A549 (cell line): ENCODE measurements around the gene EPOP. TPM values are rescaled to one million over a fixed set of nuclear protein-coding genes. Genes with fewer than 3 reads are reported as not detected.

Source experiments
- ATAC-seq, 2 experiments: fragments of 200-7000 bp in 1 of 2; fragments of >200 bp in 1 of 2; cut with Nextera tagmentation in 1 of 2; cut with Tn5 transposase in 1 of 2; 3 replicates each; pipeline versions ENCODE4 v1.8.0 to v1.9.1; 2018 to 2020; ENCODE audit warnings: mild to moderate bottlenecking in 1 of 2, moderate library complexity in 1 of 2
- CTCF ChIA-PET: fragments of 300-600 bp; sonication (Branson Sonifier 250); formaldehyde crosslinking; extraction: SDS; loops from one replicate; lab custom pipeline; 2021; ENCODE audit warnings: antibody characterized with exemption, inconsistent platforms; lab: Yijun Ruan, JAX
- POLR2A ChIA-PET: fragments of 350-600 bp; formaldehyde crosslinking; extraction: SDS; loops from one replicate; lab custom pipeline; 2021; ENCODE audit warnings: antibody characterized with exemption, inconsistent platforms; lab: Yijun Ruan, JAX
- DNase-seq, 2 experiments: peaks; one replicate each; pipeline versions ENCODE4 v3.0.0 to v3.0.0-alpha.2; 2011 to 2016; ENCODE audit warnings: low read depth in 1 of 2, low spot score in 1 of 2
- FAIRE-seq: peaks from 2 replicates; lab custom pipeline; 2011; peaks lifted over from hg19 to GRCh38; lab: Jason Lieb, UNC
- H3K27ac ChIP-seq, 2 experiments: fragments of >200 bp; sonication (Bioruptor Twin); formaldehyde crosslinking; 3 replicates each; pipeline ENCODE4 v1.5.1; 2016 to 2017
- H3K4me1 ChIP-seq: fragments of >200 bp; sonication (Bioruptor Twin); formaldehyde crosslinking; 3 replicates; pipeline ENCODE4 v1.6.1; 2016
- H3K4me2 ChIP-seq: fragments of >200 bp; sonication (Bioruptor Twin); formaldehyde crosslinking; 3 replicates; pipeline ENCODE4 v1.6.1; 2016
- H3K4me3 ChIP-seq: fragments of >200 bp; sonication (Bioruptor Twin); formaldehyde crosslinking; 3 replicates; pipeline ENCODE4 v1.5.1; 2016
- H3K9me3 ChIP-seq: fragments of >200 bp; sonication (Bioruptor Twin); formaldehyde crosslinking; 3 replicates; pipeline ENCODE4 v1.6.1; 2016
- BCL3 ChIP-seq: fragments of >200 bp; sonication (Bioruptor Twin); formaldehyde crosslinking; IDR thresholded peaks from 3 replicates; pipeline ENCODE4 v1.6.1; 2016
- CBX8 ChIP-seq: fragments of 200-600 bp; sonication (generic); IDR thresholded peaks from 2 replicates; pipeline ENCODE4 v1.6.1; 2016
- EHF ChIP-seq: fragments of 250-450 bp; sonication (Bioruptor Pico); IDR thresholded peaks from 2 replicates; pipeline ENCODE4 v1.5.0; 2020; ENCODE audit warnings: mild to moderate bottlenecking
- ESRRA ChIP-seq: fragments of 150-350 bp; IDR thresholded peaks from 2 replicates; pipeline ENCODE4 v1.6.1; 2014; ENCODE audit warnings: mild to moderate bottlenecking, low read length, borderline replicate concordance
- FOXS1 ChIP-seq: fragments of 250-450 bp; sonication (Bioruptor Pico); IDR thresholded peaks from 2 replicates; pipeline ENCODE4 v1.5.0; 2020; ENCODE audit warnings: mild to moderate bottlenecking, moderate library complexity
- HES2 ChIP-seq: fragments of >200 bp; sonication (Bioruptor Twin); formaldehyde crosslinking; IDR thresholded peaks from 2 replicates; pipeline ENCODE4 v1.6.1; 2016
- HEYL ChIP-seq: fragments of 250-450 bp; sonication (Bioruptor Pico); IDR thresholded peaks from 2 replicates; pipeline ENCODE4 v1.8.0; 2021; ENCODE audit warnings: mild to moderate bottlenecking, moderate library complexity
- JUN ChIP-seq, 2 experiments: fragments of >200 bp; sonication (Bioruptor Twin); formaldehyde crosslinking; IDR thresholded peaks; 2 replicates in 1 of 2; 3 replicates in 1 of 2; pipeline ENCODE4 v1.6.1; 2016 to 2017
- NPAS2 ChIP-seq: fragments of 250-450 bp; sonication (Bioruptor Pico); IDR thresholded peaks from 2 replicates; pipeline ENCODE4 v1.8.0; 2022; ENCODE audit warnings: mild to moderate bottlenecking, moderate library complexity, borderline replicate concordance
- PHF8 ChIP-seq: fragments of 200-600 bp; sonication (generic); IDR thresholded peaks from 2 replicates; pipeline ENCODE4 v1.6.1; 2016; ENCODE audit warnings: low read depth, mild to moderate bottlenecking, antibody characterized with exemption, moderate library complexity, borderline replicate concordance
- POLR2AphosphoS2 ChIP-seq: conservative IDR thresholded peaks from 2 replicates; pipeline ENCODE4 v1.6.1; 2012; ENCODE audit warnings: low read length, improper control_type of control experiment, inconsistent platforms
- REST ChIP-seq: fragments of 200-600 bp; sonication (generic); IDR thresholded peaks from 2 replicates; pipeline ENCODE4 v1.6.1; 2016; ENCODE audit warnings: antibody characterized with exemption, mild to moderate bottlenecking, moderate library complexity
- USF2 ChIP-seq: fragments of 450-650 bp; IDR thresholded peaks from 2 replicates; pipeline ENCODE4 v1.6.1; 2014; ENCODE audit warnings: antibody characterized with exemption
- WGBS: methylation state at CpG from one replicate; pipeline ENCODE4 v1.1.6; 2017; ENCODE audit errors: missing lambda C conversion rate; 5-methylcytosine and 5-hydroxymethylcytosine counted together
- polyA plus RNA-seq, 4 experiments: library from polyadenylated mRNA; depleted of rRNA in 3 of 4; stranded (reverse); fragments of >200 nt; fragmentation: RNase III in 1 of 4; extraction: RNeasy Plus Mini Kit Qiagen cat#74134 plus additional on column Dnase treatment in 1 of 4; gene quantifications; 2 replicates in 3 of 4; 3 replicates in 1 of 4; pipeline ENCODE4 v1.2.3, GENCODE V29; 2011 to 2017

The EPOP gene
- polyA plus RNA-seq, 2 of the 4 experiments (the other 2 are of a cell fraction), result 5.1 to 12.1 TPM

GRCh38 chr17:38669520-38669919, 5.2 kb downstream of the EPOP start:
- no peak for FAIRE-seq
- TF ChIP-seq BCL3, result no peak
- TF ChIP-seq EHF (CRISPR knock-in tag), result no peak
- no peak for TF ChIP-seq NPAS2 (CRISPR knock-in tag)
- TF ChIP-seq PHF8, result no peak
- no peak for TF ChIP-seq FOXS1 (CRISPR knock-in tag)
- no peak for TF ChIP-seq HES2
- TF ChIP-seq ESRRA, result no peak
- no peak for TF ChIP-seq CBX8
- no peak for TF ChIP-seq HEYL (CRISPR knock-in tag)
- TF ChIP-seq, all 56 proteins: peak for 0
- no peaks in the 10 kb centered on the region for H3K9me3 ChIP-seq
- POLR2A ChIA-PET, result no interaction called here
- no peak overlapping the region for H3K27ac ChIP-seq
- 19% methylated on average over 6 of the region's 6 CpGs for WGBS
- no peak for DNase-seq
- H3K4me2 ChIP-seq, result no peak overlapping the region
- CTCF ChIA-PET, result interaction anchor here (0.5 to 26.0 kb wide), 21 partner anchors 8 to 321 kb away, joined by 3 to 435 read pairs (median 9); partner anchors contain the start of gene SRCIN1
- H3K4me1 ChIP-seq, result peaks cover 27% of the 10 kb centered on the region
- no peak for ATAC-seq
- H3K4me3 ChIP-seq, result no peak overlapping the region

- no peak overlapping the region for H3K27ac ChIP-seq
- H3K4me1 ChIP-seq, result peaks cover 19% of the 10 kb centered on the region
- no peak overlapping the region for H3K4me3 ChIP-seq
- DNase-seq (no peak), ATAC-seq (no peak), FAIRE-seq (no peak)
- TF ChIP-seq USF2 (no peak), JUN (IDR thresholded peaks at IDR 0.05) (no peak), BCL3 (no peak), CBX8 (no peak), REST (no peak), POLR2AphosphoS2 (no peak)
- 0% methylated on average over 2 of the region's 2 CpGs for WGBS
- H3K4me2 ChIP-seq, result no peak overlapping the region
- ChIA-PET CTCF (interaction anchor here (0.5 to 26.0 kb wide), 73 partner anchors 8 to 1654 kb away, joined by 3 to 435 read pairs (median 5); partner anchors contain the start of genes ARHGAP23, CISD3, EPOP and GPR179), POLR2A (interaction anchor here (1.7 kb wide), 1 partner anchor 110 kb away, joined by 8 read pairs; no protein-coding TSS in a partner anchor)
- no peaks in the 10 kb centered on the region for H3K9me3 ChIP-seq
These were observed 7.0 kb downstream of the EPOP start for GRCh38 chr17:38667787-38668122.
